ENCODE measurements around the gene GLIS1. TPM values are rescaled to one million over a fixed set of nuclear protein-coding genes. Genes with fewer than 3 reads are reported as not detected.

The GLIS1 gene
- total RNA-seq, 1 experiment from 2014 or later: 0.28 TPM

DNA sequence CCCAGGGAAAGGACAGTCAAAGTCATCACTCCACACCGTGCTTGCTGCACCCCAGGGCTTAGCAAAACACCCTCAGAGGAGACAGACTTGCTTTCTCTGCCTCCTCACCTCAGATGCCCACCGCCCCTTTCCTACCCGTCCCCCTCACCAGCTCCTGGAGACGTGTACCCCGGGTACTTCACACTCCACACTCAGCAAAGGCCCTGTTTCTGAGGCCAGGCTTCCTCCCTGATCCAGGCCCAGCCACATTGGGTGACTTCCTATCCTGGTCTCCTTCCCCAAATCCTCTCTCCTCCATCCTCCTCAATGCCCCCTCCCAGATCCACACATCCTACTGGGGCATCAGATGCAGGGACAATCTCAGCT is 163.0 kb downstream of the GLIS1 start:
- H3K14ac ChIP-seq (ENCODE audit: insufficient read depth, low read length): no peak overlapping the region
- TF ChIP-seq, protein P1, sequence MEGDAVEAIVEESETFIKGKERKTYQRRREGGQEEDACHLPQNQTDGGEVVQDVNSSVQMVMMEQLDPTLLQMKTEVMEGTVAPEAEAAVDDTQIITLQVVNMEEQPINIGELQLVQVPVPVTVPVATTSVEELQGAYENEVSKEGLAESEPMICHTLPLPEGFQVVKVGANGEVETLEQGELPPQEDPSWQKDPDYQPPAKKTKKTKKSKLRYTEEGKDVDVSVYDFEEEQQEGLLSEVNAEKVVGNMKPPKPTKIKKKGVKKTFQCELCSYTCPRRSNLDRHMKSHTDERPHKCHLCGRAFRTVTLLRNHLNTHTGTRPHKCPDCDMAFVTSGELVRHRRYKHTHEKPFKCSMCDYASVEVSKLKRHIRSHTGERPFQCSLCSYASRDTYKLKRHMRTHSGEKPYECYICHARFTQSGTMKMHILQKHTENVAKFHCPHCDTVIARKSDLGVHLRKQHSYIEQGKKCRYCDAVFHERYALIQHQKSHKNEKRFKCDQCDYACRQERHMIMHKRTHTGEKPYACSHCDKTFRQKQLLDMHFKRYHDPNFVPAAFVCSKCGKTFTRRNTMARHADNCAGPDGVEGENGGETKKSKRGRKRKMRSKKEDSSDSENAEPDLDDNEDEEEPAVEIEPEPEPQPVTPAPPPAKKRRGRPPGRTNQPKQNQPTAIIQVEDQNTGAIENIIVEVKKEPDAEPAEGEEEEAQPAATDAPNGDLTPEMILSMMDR (conservative IDR thresholded peaks at IDR 0.05): no peak
- no peak overlapping the region for H2BK20ac ChIP-seq (ENCODE audit: low read depth, low read length, poor library complexity, severe bottlenecking)
- H2BK15ac ChIP-seq (ENCODE audit: low read depth, low read length): no peak overlapping the region
- no peaks in the 10 kb centered on the region for H3K27me3 ChIP-seq (ENCODE audit: insufficient read depth, low read length)
- no peak overlapping the region for H2BK120ac ChIP-seq (ENCODE audit: low read depth, low read length, poor library complexity, severe bottlenecking)
- H3K79me2 ChIP-seq (ENCODE audit: insufficient read depth, low read length): no peaks in the 10 kb centered on the region
- no peak overlapping the region for H2BK5ac ChIP-seq (ENCODE audit: insufficient read length, low read length)
- no peak overlapping the region for H3K4ac ChIP-seq (ENCODE audit: low read depth, low read length)
- H3K27ac ChIP-seq (ENCODE audit: insufficient read length, low read depth, low read length): no peak overlapping the region
- no peak for DNase-seq
- H3K23ac ChIP-seq (ENCODE audit: insufficient read length, low read depth, low read length): no peak overlapping the region
- H4K8ac ChIP-seq (replicated peaks; ENCODE audit: insufficient read length, low read depth, low read length): no peak overlapping the region
- no peaks in the 10 kb centered on the region for H3K79me1 ChIP-seq (ENCODE audit: insufficient read depth, low read depth, low read length, poor library complexity, severe bottlenecking)
- H3K9ac ChIP-seq (ENCODE audit: extremely low read depth, insufficient read length, low read length): no peak overlapping the region
- H3K4me1 ChIP-seq (ENCODE audit: insufficient read depth, low read length): no peaks in the 10 kb centered on the region; the same call in 1 of the 2 replicates
- no peaks in the 10 kb centered on the region for H3K23me2 ChIP-seq (ENCODE audit: insufficient read length, low read depth, low read length, poor library complexity, severe bottlenecking)
- no peak overlapping the region for H2BK12ac ChIP-seq (ENCODE audit: insufficient read length, low read depth, low read length)
- H3K27ac Mint-ChIP-seq: no peak overlapping the region; a peak in 1 of 7 replicates
- H2AFZ ChIP-seq (ENCODE audit: low read length): no peak overlapping the region
- H3K27me3 Mint-ChIP-seq (ENCODE audit: low read depth): peaks cover 5% of the 10 kb centered on the region
- no peak overlapping the region for H2AK5ac ChIP-seq (ENCODE audit: insufficient read length, low read length)
- no peak overlapping the region for H3K56ac ChIP-seq (ENCODE audit: insufficient read length, low read depth, low read length)
- H3K9me3 ChIP-seq (ENCODE audit: control insufficient read depth, low read depth, low read length): no peaks in the 10 kb centered on the region
- no peak overlapping the region for H3K18ac ChIP-seq (ENCODE audit: insufficient read length, low read depth, low read length)
- H4K91ac ChIP-seq (ENCODE audit: insufficient read length, low read depth, low read length): no peak overlapping the region
- no peaks in the 10 kb centered on the region for H4K20me1 ChIP-seq (ENCODE audit: control insufficient read depth, insufficient read depth, insufficient read length)
- H3K4me2 ChIP-seq (ENCODE audit: insufficient read depth, insufficient read length, low read length): no peak overlapping the region
- H3K36me3 Mint-ChIP-seq (ENCODE audit: insufficient read depth in 1 of 3, low read depth in 3 of 3): no peaks in the 10 kb centered on the region
- no peak overlapping the region for H3T11ph ChIP-seq (ENCODE audit: low read length)
- no peak overlapping the region for H4K5ac ChIP-seq (ENCODE audit: insufficient read length, low read depth, low read length)
- H3K4me3 Mint-ChIP-seq: no peak overlapping the region; a peak in 1 of 5 replicates
- H3K4me1 Mint-ChIP-seq: peaks cover 28 to 34% of the 10 kb centered on the region in 2 experiments
- H3K9me3 Mint-ChIP-seq: no peaks in the 10 kb centered on the region
- WGBS (ENCODE audit: extremely low coverage, insufficient read length, low lambda C conversion rate): no CpG with 5 or more reads among the region's 5 CpGs
